ENCODE measurements around the gene SLC39A11. TPM values are rescaled to one million over a fixed set of nuclear protein-coding genes. Genes with fewer than 3 reads are reported as not detected.

The SLC39A11 gene
- total and polyA plus RNA-seq, 8 donors = 13.6 to 49.0 (median 17.5) TPM

GRCh38 chr17:72648702-72649101 lies 443.8 kb downstream of the SLC39A11 start:
- DNase-seq (no peak), ATAC-seq (no peak)
- Histone ChIP-seq H3K27ac (no peak overlapping the region), H3K9me3 (no peaks in the 10 kb centered on the region), H3K36me3 (peaks cover 0 to 34% of the 10 kb centered on the region in 2 donors), H3K4me3 (no peak overlapping the region), H3K4me1 (no peaks in the 10 kb centered on the region), H3K27me3 (no peaks in the 10 kb centered on the region)
- intact Hi-C loops (cut with DNase I) = no loop called here
- TF ChIP-seq CTCF (IDR thresholded peaks at IDR 0.05) = no peak

- Histone ChIP-seq H3K27me3 (peaks cover 0 to 4% of the 10 kb centered on the region in 2 donors), H3K36me3 (peaks cover 0 to 34% of the 10 kb centered on the region in 2 donors), H3K4me3 (no peak overlapping the region), H3K27ac (no peak overlapping the region), H3K4me1 (no peaks in the 10 kb centered on the region), H3K9me3 (no peaks in the 10 kb centered on the region)
- TF ChIP-seq CTCF (IDR thresholded peaks at IDR 0.05) = no peak
- ATAC-seq = no peak
- intact Hi-C loops (cut with DNase I) = no loop called here
- DNase-seq = no peak
Observed at GRCh38 chr17:72646176-72646575, 446.3 kb downstream of the SLC39A11 start.

- H3K27me3 ChIP-seq = peaks cover 0 to 21% of the 10 kb centered on the region in 2 donors
- no peaks in the 10 kb centered on the region for H3K9me3 ChIP-seq
- no peak for TF ChIP-seq CTCF (IDR thresholded peaks at IDR 0.05)
- no peak overlapping the region for H3K4me3 ChIP-seq
- no peak overlapping the region for H3K27ac ChIP-seq
- ATAC-seq (no peak), DNase-seq (no peak)
- H3K36me3 ChIP-seq = peaks cover 0 to 34% of the 10 kb centered on the region in 2 donors
- intact Hi-C loops (cut with DNase I) = no loop called here
- no peaks in the 10 kb centered on the region for H3K4me1 ChIP-seq
Observed at GRCh38 chr17:72644492-72644891, 448.0 kb downstream of the SLC39A11 start.

GRCh38 chr17:72643575-72644216 lies 448.8 kb downstream of the SLC39A11 start:
- intact Hi-C loops (cut with DNase I) = no loop called here

GRCh38 chr17:72642720-72643119 lies 449.8 kb downstream of the SLC39A11 start:
- ATAC-seq (no peak), DNase-seq (no peak)
- Histone ChIP-seq H3K9me3 (no peaks in the 10 kb centered on the region), H3K27me3 (peaks cover 0 to 22% of the 10 kb centered on the region in 2 donors), H3K4me1 (no peaks in the 10 kb centered on the region), H3K27ac (no peak overlapping the region), H3K36me3 (peaks cover 0 to 19% of the 10 kb centered on the region in 2 donors), H3K4me3 (no peak overlapping the region)
- no peak for TF ChIP-seq CTCF (IDR thresholded peaks at IDR 0.05)
- intact Hi-C loops (cut with DNase I) = no loop called here

More at GRCh38 chr17:72643575-72644216, 448.8 kb downstream of the SLC39A11 start:
- no peak for TF ChIP-seq CTCF (IDR thresholded peaks at IDR 0.05)
- no peaks in the 10 kb centered on the region for H3K9me3 ChIP-seq
- H3K27me3 ChIP-seq = peaks cover 0 to 22% of the 10 kb centered on the region in 2 donors
- no peak overlapping the region for H3K4me3 ChIP-seq
- no peak for DNase-seq
- no peak for ATAC-seq
- H3K4me1 ChIP-seq = no peaks in the 10 kb centered on the region
- H3K36me3 ChIP-seq = peaks cover 0 to 26% of the 10 kb centered on the region in 2 donors
- H3K27ac ChIP-seq = no peak overlapping the region
